Measurements from ENCODE around the gene FBXO31.

Gene FBXO31

GRCh38 chr16:87286839-87287626 is 96.5 kb downstream of the FBXO31 start:
- Histone ChIP-seq H3K4me1 (ENCODE audit: control insufficient read depth, insufficient read depth, low read length) (no peaks in the 10 kb centered on the region), H3K27ac (ENCODE audit: low read length) (no peak overlapping the region), H3K36me3 (ENCODE audit: control insufficient read depth in 2 of 2, insufficient read depth in 2 of 2, low read length in 2 of 2) (no peaks in the 10 kb centered on the region), H3K9ac (ENCODE audit: low read length in 2 of 2) (no peak overlapping the region), H3K27me3 (ENCODE audit: control insufficient read depth in 1 of 2, insufficient read depth in 2 of 2, low read length in 2 of 2) (no peaks in the 10 kb centered on the region), H3K9me3 (ENCODE audit: control insufficient read depth in 2 of 2, low read length in 2 of 2) (peaks cover 4% of the 10 kb centered on the region in 2 donors), H3K4me3 (ENCODE audit: low read length in 2 of 2) (no peak overlapping the region)

- Histone ChIP-seq H3K4me1 (ENCODE audit: control insufficient read depth, insufficient read depth, low read length) (no peaks in the 10 kb centered on the region), H3K9ac (ENCODE audit: low read length in 2 of 2) (no peak overlapping the region), H3K27me3 (ENCODE audit: control insufficient read depth in 1 of 2, insufficient read depth in 2 of 2, low read length in 2 of 2) (peaks cover 0 to under 1% of the 10 kb centered on the region in 2 donors), H3K27ac (ENCODE audit: low read length) (no peak overlapping the region), H3K4me3 (ENCODE audit: low read length in 2 of 2) (no peak overlapping the region), H3K36me3 (ENCODE audit: control insufficient read depth in 2 of 2, insufficient read depth in 2 of 2, low read length in 2 of 2) (no peaks in the 10 kb centered on the region), H3K9me3 (ENCODE audit: control insufficient read depth in 2 of 2, low read length in 2 of 2) (peaks cover 0 to 4% of the 10 kb centered on the region in 2 donors)
Observed at GRCh38 chr16:87284183-87284582, 99.4 kb downstream of the FBXO31 start.

- no peak overlapping the region for H3K9ac ChIP-seq (ENCODE audit: low read length in 2 of 2)
- H3K36me3 ChIP-seq (ENCODE audit: control insufficient read depth in 2 of 2, insufficient read depth in 2 of 2, low read length in 2 of 2) = no peaks in the 10 kb centered on the region
- peaks cover 12 to 14% of the 10 kb centered on the region in 2 donors for H3K27me3 ChIP-seq (ENCODE audit: control insufficient read depth in 1 of 2, insufficient read depth in 2 of 2, low read length in 2 of 2)
- H3K27ac ChIP-seq (ENCODE audit: low read length) = no peak overlapping the region
- no peak overlapping the region for H3K4me3 ChIP-seq (ENCODE audit: low read length in 2 of 2)
- no peaks in the 10 kb centered on the region for H3K4me1 ChIP-seq (ENCODE audit: control insufficient read depth, insufficient read depth, low read length)
- H3K9me3 ChIP-seq (ENCODE audit: control insufficient read depth in 2 of 2, low read length in 2 of 2) = no peaks in the 10 kb centered on the region
Observed at GRCh38 chr16:87279094-87279658, 104.4 kb downstream of the FBXO31 start.

- H3K4me3 ChIP-seq (ENCODE audit: low read length in 2 of 2) = no peak overlapping the region
- H3K9me3 ChIP-seq (ENCODE audit: control insufficient read depth in 2 of 2, low read length in 2 of 2) = no peaks in the 10 kb centered on the region
- H3K27me3 ChIP-seq (ENCODE audit: control insufficient read depth in 1 of 2, insufficient read depth in 2 of 2, low read length in 2 of 2) = peaks cover 12 to 14% of the 10 kb centered on the region in 2 donors
- H3K36me3 ChIP-seq (ENCODE audit: control insufficient read depth in 2 of 2, insufficient read depth in 2 of 2, low read length in 2 of 2) = no peaks in the 10 kb centered on the region
- H3K9ac ChIP-seq (ENCODE audit: low read length in 2 of 2) = no peak overlapping the region
- H3K4me1 ChIP-seq (ENCODE audit: control insufficient read depth, insufficient read depth, low read length) = no peaks in the 10 kb centered on the region
- no peak overlapping the region for H3K27ac ChIP-seq (ENCODE audit: low read length)
Observed at GRCh38 chr16:87278191-87279093, 105.1 kb downstream of the FBXO31 start.
